HG03139 (cell line): ENCODE data around the gene PIF1.
"Not testable (repeated sequence)": the region's sequence is repeated elsewhere in the genome, so short reads cannot be mapped to it uniquely, and the experiment has no call there.

Experiments used
- ATAC-seq: cut with Tn5 transposase; IDR thresholded peaks from one replicate; pipeline ENCODE4 v1.9.1; 2021; ENCODE audit not compliant: unreplicated experiment

PIF1 gene

GRCh38 chr15:64810497-64811326 lies 14.7 kb downstream of the PIF1 start:
- ATAC-seq = no peak

GRCh38 chr15:64809649-64810496 lies 15.6 kb downstream of the PIF1 start:
- ATAC-seq = no peak

- ATAC-seq = no peak
Observed at GRCh38 chr15:64808785-64809453, 16.5 kb downstream of the PIF1 start.

GRCh38 chr15:64807751-64808222 lies 17.7 kb downstream of the PIF1 start:
- ATAC-seq = no peak

GRCh38 chr15:64807051-64807749 lies 18.2 kb downstream of the PIF1 start:
- ATAC-seq = no peak

- no peak for ATAC-seq
Observed at GRCh38 chr15:64806509-64806908, 18.9 kb downstream of the PIF1 start.

- ATAC-seq = no peak
Observed at GRCh38 chr15:64804619-64805018, 20.8 kb downstream of the PIF1 start.

GRCh38 chr15:64803526-64803925 lies 21.9 kb downstream of the PIF1 start:
- ATAC-seq = no peak

- ATAC-seq = no peak
Observed at GRCh38 chr15:64800476-64800875, 25.0 kb downstream of the PIF1 start.

- not testable (repeated sequence) for ATAC-seq
Observed at GRCh38 chr15:64798905-64799304, 26.5 kb downstream of the PIF1 start.

GRCh38 chr15:64795921-64796320 lies 29.5 kb downstream of the PIF1 start:
- not testable (repeated sequence) for ATAC-seq

- not testable (repeated sequence) for ATAC-seq
Observed at GRCh38 chr15:64795299-64795698, 30.1 kb downstream of the PIF1 start.

- ATAC-seq = no peak
Observed at GRCh38 chr15:64792282-64792681, 33.2 kb downstream of the PIF1 start.

- no peak for ATAC-seq
Observed at GRCh38 chr15:64791401-64791800, 34.0 kb downstream of the PIF1 start.

GRCh38 chr15:64783796-64784195 lies 41.7 kb downstream of the PIF1 start:
- no peak for ATAC-seq

- ATAC-seq = no peak
Observed at GRCh38 chr15:64782751-64783150, 42.7 kb downstream of the PIF1 start.

GRCh38 chr15:64781299-64781698 lies 44.1 kb downstream of the PIF1 start:
- ATAC-seq = no peak

- ATAC-seq = no peak
Observed at GRCh38 chr15:64780600-64781156, 44.8 kb downstream of the PIF1 start.

GRCh38 chr15:64779630-64780029 lies 45.8 kb downstream of the PIF1 start:
- no peak for ATAC-seq

- ATAC-seq = no peak
Observed at GRCh38 chr15:64779024-64779423, 46.4 kb downstream of the PIF1 start.
